ENCODE measurements around the gene SUMO3.

SUMO3 gene

GRCh38 chr21:44790368-44790767 is 27.5 kb downstream of the SUMO3 start:
- H3K27ac ChIP-seq, result no peak overlapping the region
- no peaks in the 10 kb centered on the region for H3K27me3 ChIP-seq (replicated peaks)
- no peak overlapping the region for H3K4me3 ChIP-seq (ENCODE audit: low read depth, low read length)
- peaks cover 7% of the 10 kb centered on the region for H3K36me3 ChIP-seq (replicated peaks)
- in situ Hi-C loops (cut with HindIII; ENCODE audit: low pct_ligation_motif_present, low sequenced_read_pairs), result no loop called here
- TF ChIP-seq CTCF (IDR thresholded peaks at IDR 0.05; ENCODE audit: low read depth, low read length, missing control alignments), result no peak
- no peak for DNase-seq

- no peaks in the 10 kb centered on the region for H3K27me3 ChIP-seq (replicated peaks)
- peaks cover 7% of the 10 kb centered on the region for H3K36me3 ChIP-seq (replicated peaks)
- DNase-seq, result no peak
- no peak overlapping the region for H3K4me3 ChIP-seq (ENCODE audit: low read depth, low read length)
- no peak for TF ChIP-seq CTCF (IDR thresholded peaks at IDR 0.05; ENCODE audit: low read depth, low read length, missing control alignments)
- H3K27ac ChIP-seq, result no peak overlapping the region
- in situ Hi-C loops (cut with HindIII; ENCODE audit: low pct_ligation_motif_present, low sequenced_read_pairs), result no loop called here
These were observed 28.0 kb downstream of the SUMO3 start for GRCh38 chr21:44789880-44790279.

GRCh38 chr21:44785620-44786335 is 32.1 kb downstream of the SUMO3 start:
- in situ Hi-C loops (cut with HindIII; ENCODE audit: low pct_ligation_motif_present, low sequenced_read_pairs), result no loop called here
- Histone ChIP-seq H3K4me3 (ENCODE audit: low read depth, low read length) (no peak overlapping the region), H3K36me3 (replicated peaks) (peaks cover 2% of the 10 kb centered on the region), H3K27ac (no peak overlapping the region), H3K27me3 (replicated peaks) (no peaks in the 10 kb centered on the region)
- no peak for TF ChIP-seq CTCF (IDR thresholded peaks at IDR 0.05; ENCODE audit: low read depth, low read length, missing control alignments)
- DNase-seq, result no peak

DNA sequence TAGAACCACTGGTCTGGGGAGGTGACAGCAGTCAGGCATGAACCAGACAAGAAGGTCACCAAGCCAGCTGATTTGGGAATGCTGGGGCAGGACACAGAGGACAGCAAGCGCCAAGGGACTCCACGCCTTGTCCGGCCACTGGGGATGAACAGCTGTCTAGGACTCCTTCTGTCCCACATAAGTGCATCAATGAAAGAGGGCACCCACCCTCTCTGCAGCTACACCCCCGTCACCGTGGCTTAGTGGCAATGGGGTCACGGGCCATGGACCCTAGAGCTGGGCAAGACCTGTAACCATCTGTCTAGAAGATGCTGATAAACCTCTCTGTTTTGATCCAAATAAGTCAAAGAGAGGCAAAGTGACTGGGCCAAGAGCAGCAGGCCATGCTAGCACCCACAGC is 33.1 kb downstream of the SUMO3 start:
- in situ Hi-C loops (cut with HindIII; ENCODE audit: low pct_ligation_motif_present, low sequenced_read_pairs), result no loop called here
- DNase-seq, result no peak
- H3K27me3 ChIP-seq (replicated peaks), result no peaks in the 10 kb centered on the region
- H3K27ac ChIP-seq, result no peak overlapping the region
- TF ChIP-seq CTCF (IDR thresholded peaks at IDR 0.05; ENCODE audit: low read depth, low read length, missing control alignments), result no peak
- H3K4me3 ChIP-seq (ENCODE audit: low read depth, low read length), result no peak overlapping the region
- H3K36me3 ChIP-seq (replicated peaks), result peaks cover 2% of the 10 kb centered on the region

DNA sequence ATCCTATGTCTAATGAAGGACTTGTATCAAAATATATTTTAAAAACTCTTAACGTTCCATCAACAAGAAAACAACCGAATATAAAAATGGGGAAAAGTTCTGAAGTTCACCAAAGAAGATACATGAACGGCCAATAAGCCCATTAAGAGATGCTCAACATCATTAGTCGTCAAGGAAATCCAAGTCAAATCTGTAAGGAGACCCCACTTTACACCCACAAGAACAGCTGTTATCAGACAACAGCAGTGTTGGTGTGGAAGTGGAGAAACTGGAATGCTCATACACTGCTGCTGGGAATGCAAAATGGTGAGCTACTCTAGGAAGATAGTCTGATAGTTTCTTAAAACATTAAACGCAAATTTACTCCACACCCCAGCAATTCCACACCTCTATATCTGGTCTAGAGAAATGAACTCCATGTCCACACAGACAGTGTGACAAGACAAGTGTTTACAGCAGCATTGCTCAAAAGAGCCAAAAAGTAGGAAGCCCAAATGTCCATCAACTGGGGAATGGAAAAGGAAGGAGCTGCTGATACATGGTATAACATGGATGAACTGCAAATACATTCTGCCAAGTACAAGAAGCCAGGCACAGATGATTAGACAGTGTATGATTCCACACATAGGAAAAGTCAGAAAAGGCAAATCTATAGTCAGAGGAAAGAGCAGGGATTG is 34.7 kb downstream of the SUMO3 start:
- in situ Hi-C loops (cut with HindIII; ENCODE audit: low pct_ligation_motif_present, low sequenced_read_pairs), result no loop called here
- Histone ChIP-seq H3K27me3 (replicated peaks) (no peaks in the 10 kb centered on the region), H3K4me3 (ENCODE audit: low read depth, low read length) (no peak overlapping the region), H3K36me3 (replicated peaks) (peaks cover 2% of the 10 kb centered on the region), H3K27ac (no peak overlapping the region)
- DNase-seq, result no peak
- TF ChIP-seq CTCF (IDR thresholded peaks at IDR 0.05; ENCODE audit: low read depth, low read length, missing control alignments), result no peak
